PFSK-1 (cell line): ENCODE results near the gene EIF4E.

ENCODE experiments used
- FOXP2 ChIP-seq: optimal IDR thresholded peaks from 2 replicates; pipeline ENCODE3; 2011; ENCODE audit warnings: borderline replicate concordance, control low read depth, inconsistent platforms; ENCODE audit not compliant: insufficient read depth; ENCODE audit errors: extremely low read length, extremely low read depth
- POLR2AphosphoS5 ChIP-seq: IDR thresholded peaks from 2 replicates; pipeline ENCODE4 v1.6.1; 2012; ENCODE audit warnings: low read depth, mild to moderate bottlenecking, control low read depth, low read length, moderate library complexity
- REST ChIP-seq, 2 experiments: IDR thresholded peaks; 2 replicates each; pipeline versions ENCODE4 v1.6.1 to v1.8.0; 2011 to 2012; ENCODE audit warnings: low read depth in 2 of 2, low read length in 2 of 2, control low read depth in 1 of 2, inconsistent platforms in 1 of 2, mild to moderate bottlenecking in 1 of 2, moderate library complexity in 1 of 2; ENCODE audit not compliant: insufficient read depth in 1 of 2
- SIN3A ChIP-seq: IDR thresholded peaks from 2 replicates; pipeline ENCODE4 v1.6.1; 2012; ENCODE audit warnings: mild to moderate bottlenecking, low read length, moderate library complexity, borderline replicate concordance; ENCODE audit not compliant: insufficient read depth
- TAF1 ChIP-seq: IDR thresholded peaks from 2 replicates; pipeline ENCODE4 v1.6.1; 2012; ENCODE audit warnings: low read length, control low read depth, borderline replicate concordance; ENCODE audit not compliant: insufficient read depth

The EIF4E gene

DNA sequence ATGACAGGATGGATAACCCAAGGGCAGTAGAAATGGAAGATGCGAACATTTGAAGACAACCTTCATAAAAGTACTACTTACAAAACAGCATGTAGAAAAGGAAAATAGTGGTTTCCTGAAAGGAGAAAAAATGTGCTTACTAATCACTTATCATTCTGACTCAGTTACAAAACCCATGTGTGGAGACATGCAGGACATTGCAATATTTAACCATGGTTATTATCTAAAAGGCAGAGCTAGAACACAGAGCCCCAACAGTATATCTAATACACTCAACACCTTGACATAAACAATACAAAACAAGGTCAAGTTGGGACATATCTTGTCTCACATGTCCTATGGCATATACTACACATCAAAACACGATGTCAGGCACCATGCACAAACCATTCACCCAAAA is 55.9 kb downstream of the EIF4E start:
- TF ChIP-seq SIN3A: no peak
- TF ChIP-seq FOXP2: no peak
- TF ChIP-seq TAF1: no peak
- no peak for TF ChIP-seq POLR2AphosphoS5
- TF ChIP-seq REST (IDR thresholded peaks at IDR 0.05; ENCODE audit: insufficient read depth in 1 of 2, low read depth in 2 of 2, low read length in 2 of 2): no peak

DNA sequence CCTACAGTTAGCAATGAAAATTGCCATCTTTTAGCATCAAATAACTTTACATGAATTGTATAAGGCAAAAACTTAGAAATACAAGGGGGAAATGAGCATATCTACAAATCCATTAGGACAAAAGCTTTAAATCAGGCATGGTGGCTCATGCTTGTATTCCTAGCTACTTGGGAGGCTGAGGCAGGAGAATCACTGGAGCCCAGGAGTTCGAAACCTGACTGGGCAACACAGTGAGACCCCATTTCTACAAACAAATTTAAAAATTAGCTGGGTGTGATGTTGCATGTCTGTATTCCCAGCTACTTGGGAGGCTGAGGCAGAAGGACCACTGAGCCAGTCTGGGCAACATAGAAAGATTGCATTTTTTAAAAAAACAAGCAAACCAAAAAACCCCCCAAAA is 61.3 kb downstream of the EIF4E start:
- TF ChIP-seq POLR2AphosphoS5 (no peak), FOXP2 (no peak), TAF1 (no peak), SIN3A (no peak), REST (IDR thresholded peaks at IDR 0.05; ENCODE audit: insufficient read depth in 1 of 2, low read depth in 2 of 2, low read length in 2 of 2) (no peak)

- TF ChIP-seq FOXP2 (no peak), SIN3A (no peak)
Measured at GRCh38 chr4:98865059-98865458, 63.9 kb downstream of the EIF4E start.

DNA sequence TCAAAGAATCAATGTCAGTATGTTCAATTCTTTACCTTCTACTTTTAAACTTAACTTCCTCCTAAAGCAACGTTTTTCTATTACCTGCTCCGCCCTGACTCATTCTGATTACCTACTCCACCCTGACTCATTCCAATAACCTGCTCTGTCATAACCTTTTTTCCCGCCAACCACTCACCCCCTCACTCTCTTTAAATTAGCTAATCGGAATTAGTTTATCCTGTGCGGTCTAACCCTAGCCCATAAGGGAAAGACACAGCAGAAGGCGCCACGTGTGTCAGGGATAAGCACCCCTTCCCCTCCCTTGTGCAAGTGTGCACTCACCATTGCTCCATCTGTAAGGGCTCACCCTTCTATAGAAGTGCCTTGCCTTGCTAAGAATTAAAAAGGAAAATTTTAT is 64.4 kb downstream of the EIF4E start:
- TF ChIP-seq SIN3A: no peak
- TF ChIP-seq REST (IDR thresholded peaks at IDR 0.05; ENCODE audit: insufficient read depth in 1 of 2, low read depth in 2 of 2, low read length in 2 of 2): no peak
- TF ChIP-seq FOXP2: no peak
- TF ChIP-seq TAF1: no peak
- TF ChIP-seq POLR2AphosphoS5: no peak

DNA sequence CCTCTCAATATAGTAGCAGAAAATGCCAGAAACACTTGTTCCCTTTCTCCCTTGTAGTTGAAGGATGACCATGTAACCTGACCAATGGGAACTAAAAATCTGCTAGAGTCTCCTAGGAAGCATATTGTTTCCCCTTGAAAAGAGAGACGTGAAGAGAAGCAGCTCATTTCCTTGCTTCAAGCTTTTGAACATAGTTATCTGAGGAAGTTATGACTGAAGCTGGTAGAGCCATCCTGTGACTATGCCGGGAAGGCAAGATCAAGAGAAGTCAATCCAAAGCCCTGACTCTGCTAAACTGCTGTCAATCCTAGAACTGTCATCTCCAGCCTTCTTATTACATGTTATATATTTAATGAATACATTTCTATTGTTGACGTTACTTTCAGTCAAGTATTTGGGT is 66.6 kb downstream of the EIF4E start:
- TF ChIP-seq POLR2AphosphoS5 (no peak), FOXP2 (no peak), REST (IDR thresholded peaks at IDR 0.05; ENCODE audit: insufficient read depth in 1 of 2, low read depth in 2 of 2, low read length in 2 of 2) (no peak), TAF1 (no peak), SIN3A (no peak)
